Measurements from ENCODE around the gene EDAR.

The EDAR gene

DNA sequence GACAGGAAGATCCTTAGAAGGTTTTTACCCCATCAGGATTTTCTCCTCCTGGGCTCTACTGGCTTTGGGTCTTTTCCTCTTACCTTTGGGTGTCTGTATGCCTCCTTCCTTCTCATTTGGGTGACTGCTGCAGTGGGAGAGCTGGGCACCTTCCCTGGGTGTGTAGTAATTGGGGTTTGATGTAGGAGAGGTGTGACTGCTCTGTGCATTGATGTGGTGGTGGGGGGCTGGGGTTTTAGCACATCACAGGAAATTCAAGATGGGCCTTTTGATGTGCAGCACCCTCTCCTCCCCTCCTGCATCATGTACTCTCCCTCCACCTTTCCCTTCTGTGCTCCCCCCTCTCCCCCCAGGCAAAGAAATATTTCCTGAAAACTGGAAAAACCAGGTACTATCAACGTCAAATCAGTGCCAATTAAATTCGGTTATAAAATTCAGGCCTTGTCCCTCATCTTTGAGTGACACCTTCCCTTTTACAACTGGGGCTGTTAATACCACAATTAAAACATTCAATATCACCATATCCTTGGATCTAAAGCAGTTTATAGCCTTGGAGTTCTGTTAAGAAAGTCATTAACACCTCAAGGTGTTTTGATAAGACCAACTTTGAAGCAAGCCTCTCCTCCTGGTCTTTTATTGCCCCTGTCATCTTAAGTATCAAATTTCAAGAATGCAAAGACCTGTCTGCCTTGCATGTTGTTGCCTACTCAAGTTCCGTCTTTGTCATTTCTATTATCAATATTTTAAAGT, 23.3 kb downstream of the EDAR start:
- DNase-seq: no peak

- no peak for DNase-seq
Observed at GRCh38 chr2:108963057-108963456, 26.0 kb downstream of the EDAR start.

GRCh38 chr2:108961796-108962195, 27.2 kb downstream of the EDAR start:
- no peak for DNase-seq

- DNase-seq: no peak
Observed at GRCh38 chr2:108960006-108960405, 29.0 kb downstream of the EDAR start.

GRCh38 chr2:108959401-108959800, 29.6 kb downstream of the EDAR start:
- no peak for DNase-seq

GRCh38 chr2:108958632-108959341, 30.2 kb downstream of the EDAR start:
- DNase-seq: no peak

- DNase-seq: no peak
Observed at GRCh38 chr2:108958002-108958401, 31.0 kb downstream of the EDAR start.

GRCh38 chr2:108956375-108956774, 32.6 kb downstream of the EDAR start:
- no peak for DNase-seq

DNA sequence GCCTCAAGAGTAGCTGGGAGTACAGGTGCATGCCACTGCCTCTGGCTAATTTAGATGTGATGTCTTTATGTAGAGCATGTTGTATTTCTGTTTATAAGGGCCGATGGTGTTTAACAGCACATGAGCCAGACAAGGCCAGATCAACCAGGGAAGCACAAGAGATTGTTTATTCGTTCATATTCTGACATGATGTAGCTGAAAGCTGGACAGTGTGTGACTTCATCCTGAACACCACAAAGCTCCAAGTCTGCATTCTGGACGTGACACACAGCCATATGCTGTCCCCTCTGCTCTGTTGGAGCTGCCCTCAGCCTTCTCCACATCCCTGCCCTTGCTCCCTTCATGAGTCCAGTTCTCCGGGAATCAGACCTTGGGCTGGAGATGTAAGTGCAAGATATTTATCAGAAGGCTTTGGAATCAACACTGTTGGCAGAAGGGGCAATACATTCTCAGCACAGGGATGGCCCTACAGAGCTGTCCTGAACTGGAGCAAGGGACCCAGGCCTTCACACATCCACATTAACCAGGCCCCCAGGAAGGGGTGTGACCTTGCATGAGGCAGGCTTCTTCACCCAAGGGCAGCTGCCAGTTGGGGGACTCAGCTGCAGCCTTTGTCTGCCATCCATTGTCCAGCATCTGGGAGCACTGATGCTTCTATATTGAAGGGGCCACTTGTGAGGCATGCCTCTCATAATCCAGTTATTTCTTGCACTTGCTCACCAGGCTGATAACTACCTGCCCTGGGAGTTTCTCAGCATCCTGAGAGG, 38.5 kb downstream of the EDAR start:
- DNase-seq: no peak

DNA sequence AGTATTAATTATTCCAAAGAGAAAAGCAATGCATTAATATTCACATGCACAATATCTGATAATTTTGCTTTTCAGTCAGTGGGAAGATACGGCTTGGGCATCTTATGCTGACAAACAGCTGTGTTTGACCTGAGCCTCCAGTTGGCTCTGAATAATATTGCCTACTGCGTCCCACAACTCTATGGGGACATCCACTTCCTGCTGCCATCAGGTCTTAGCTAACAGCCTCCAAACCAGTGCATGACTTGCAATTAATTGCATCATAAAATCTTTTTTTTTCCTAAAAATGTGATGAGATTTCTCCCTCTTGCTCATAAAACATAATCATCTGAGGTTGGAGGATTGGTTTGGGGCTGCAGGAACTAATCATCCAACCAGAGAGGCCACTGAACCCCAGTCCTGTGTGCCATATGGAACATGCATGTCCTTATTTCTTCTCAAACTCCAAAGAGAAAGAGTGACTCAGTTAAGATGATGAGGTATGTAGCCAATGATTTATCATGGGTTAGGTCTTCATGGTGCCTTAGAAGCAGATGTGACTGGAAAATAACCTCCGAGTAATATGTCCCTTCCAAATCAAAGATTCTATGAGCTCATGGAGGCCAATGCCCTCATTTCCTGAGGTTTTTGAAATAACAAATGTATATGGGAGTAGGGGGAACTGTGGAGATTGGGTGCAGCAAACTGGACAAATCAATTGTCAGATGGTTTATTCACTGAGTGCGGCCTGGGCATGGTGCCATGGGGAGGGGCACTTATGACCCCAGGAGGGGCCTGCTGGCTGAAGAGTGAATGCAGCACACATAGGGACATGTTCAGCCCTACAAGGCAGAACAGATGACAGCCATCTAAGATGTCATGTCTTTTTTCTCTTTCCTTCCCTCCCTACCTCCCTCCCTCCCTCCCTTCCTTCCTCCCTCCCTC, 39.4 kb downstream of the EDAR start:
- DNase-seq: no peak

DNA sequence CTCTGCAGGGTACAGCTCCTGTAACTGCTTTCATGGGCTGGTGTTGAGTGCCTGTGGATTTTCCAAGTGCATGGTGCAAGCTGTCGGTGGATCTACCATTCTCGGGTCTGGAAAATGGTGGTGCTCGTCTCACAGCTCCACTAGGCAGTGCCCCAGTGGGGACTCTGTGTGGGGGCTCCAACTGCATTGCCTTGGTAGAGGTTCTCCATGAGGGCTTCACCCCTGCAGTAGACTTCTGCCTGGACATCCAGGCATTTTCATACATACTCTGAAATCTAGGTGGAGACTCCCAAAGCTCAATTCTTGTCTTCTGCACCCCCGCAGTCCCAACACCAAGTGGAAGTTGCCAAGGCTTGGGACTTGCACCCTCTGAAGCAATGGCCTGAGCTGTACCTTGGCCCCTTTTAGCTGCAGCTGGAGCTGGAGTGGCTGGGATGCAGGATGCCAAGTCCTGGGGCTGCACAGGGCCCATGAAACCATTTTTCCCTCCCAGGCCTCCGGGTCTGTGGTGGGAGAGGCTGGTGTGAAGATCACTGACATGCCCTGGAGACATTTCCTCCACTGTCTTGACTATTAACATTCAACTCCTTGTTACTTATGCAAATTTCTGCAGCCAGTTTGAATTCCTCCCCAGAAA, 41.6 kb downstream of the EDAR start:
- no peak for DNase-seq

DNA sequence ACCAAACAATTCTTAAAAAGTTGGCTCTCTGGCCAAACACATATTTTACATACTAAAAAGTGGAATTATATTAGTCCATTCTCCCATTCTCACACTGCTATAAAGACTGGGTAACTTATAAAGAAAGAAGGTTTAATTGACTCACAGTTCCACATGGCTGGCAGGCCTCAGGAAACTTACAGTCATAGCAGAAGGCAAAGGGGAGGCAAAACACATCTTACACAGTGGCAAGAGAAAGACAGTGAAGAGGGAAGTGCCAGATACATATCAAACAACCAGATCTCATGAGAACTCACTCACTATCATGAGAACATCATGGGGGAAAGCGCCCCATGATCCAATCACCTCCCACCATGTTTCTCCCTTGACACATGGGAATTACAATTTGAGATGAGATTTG, 42.6 kb downstream of the EDAR start:
- no peak for DNase-seq

DNA sequence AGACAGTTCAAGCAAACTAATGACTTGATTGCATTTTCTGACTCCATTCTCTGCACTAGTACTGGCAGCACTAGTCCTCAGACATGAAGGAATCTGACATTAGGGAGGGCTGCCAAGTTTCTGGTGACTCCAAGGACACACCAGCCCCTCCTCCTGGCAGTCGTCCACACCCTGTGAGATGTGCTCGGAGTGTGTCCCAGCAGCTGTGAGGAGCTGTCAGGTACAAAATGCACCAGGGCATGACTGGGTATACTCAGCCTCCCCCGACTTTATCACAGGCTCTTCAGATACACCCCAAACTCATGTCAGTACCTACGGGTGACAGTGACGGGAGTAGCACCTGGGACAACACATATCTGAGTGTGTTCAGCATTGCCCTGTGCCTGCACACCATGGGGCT, 43.1 kb downstream of the EDAR start:
- DNase-seq: no peak

- DNase-seq: no peak
Observed at GRCh38 chr2:108944601-108945331, 44.3 kb downstream of the EDAR start.

- no peak for DNase-seq
Observed at GRCh38 chr2:108943751-108944150, 45.3 kb downstream of the EDAR start.

DNA sequence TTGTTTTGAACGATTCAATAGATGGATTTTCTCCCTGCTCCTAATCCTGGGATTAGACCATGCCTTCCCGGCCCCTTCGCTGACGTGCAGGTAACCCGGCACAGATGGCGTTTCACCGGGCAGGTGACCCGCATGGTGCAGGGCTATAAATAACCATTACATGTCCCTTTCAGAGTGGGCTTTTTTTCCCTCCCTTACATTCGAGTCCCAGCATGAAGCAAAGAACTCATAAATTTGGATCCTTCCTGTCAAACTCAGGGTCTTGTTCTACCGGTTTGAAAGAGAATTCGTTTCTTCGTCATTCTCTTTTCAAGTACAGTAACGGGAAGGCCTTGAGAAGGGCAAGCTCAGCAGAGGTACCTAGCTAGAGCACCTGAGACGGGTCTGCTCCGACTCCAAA, 46.1 kb downstream of the EDAR start:
- DNase-seq: no peak

DNA sequence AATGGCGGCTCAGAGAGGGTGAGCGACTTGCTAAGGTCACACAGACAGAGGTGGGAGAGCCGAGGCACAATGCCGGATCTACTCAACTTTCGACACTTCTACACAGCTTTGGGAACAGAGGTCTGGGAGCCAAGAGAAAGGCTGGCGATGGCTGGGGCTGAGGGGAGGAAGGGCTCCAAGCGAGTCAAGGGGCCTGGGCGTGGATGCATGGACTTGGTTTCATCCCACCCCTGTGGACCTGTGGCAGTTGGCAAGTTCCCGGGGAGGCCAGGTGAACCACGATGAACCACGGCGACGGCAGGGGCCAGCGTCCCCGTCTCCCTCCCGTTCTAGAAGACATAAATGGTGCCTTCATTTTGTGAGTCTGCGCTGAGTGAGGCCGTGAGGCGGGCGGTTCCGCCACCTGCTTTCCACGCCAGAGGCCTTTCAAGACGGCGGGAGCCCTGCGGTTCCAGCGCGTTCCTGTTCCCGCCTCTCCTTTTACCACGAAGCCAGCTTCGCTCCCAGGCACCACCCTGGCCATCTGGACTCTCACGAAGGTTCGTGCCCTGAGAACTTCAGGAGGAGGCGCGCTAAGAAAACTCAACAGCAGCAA, 46.7 kb downstream of the EDAR start:
- DNase-seq: no peak

- no peak for DNase-seq
Observed at GRCh38 chr2:108941767-108942166, 47.3 kb downstream of the EDAR start.

DNA sequence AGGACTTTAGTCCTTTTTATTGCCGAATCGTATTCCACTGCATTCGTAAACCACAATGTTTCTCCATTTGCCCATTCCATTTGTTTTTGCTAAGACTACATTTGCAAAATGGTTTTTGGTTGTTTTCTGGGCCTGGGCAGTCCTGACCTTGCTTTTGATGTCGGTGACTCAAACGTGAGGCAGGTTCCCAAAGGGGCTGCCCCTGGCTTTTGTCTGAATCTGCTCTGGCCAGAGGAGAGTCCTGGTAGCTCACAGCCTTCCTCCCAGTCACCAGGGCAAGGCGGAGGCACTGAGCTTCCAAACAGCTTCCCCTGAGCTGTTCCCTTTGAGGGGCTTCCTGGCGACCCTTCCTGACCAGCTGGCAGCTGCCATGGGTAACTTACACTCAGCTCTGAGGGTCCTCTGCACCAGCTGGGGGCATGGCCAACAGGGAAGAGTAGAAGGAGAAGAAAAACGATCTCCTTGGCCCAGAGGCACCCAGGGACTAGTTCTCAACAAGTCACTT, 47.8 kb downstream of the EDAR start:
- no peak for DNase-seq

- DNase-seq: no peak
Observed at GRCh38 chr2:108940156-108940555, 48.9 kb downstream of the EDAR start.
